GM19468 (cell line): ENCODE measurements around the gene CAMTA1.

Source experiments
- ATAC-seq: cut with Tn5 transposase; IDR thresholded peaks from one replicate; pipeline ENCODE4 v1.9.1; 2021; ENCODE audit warnings: mild to moderate bottlenecking, moderate library complexity, moderate number of reproducible peaks; ENCODE audit not compliant: unreplicated experiment; ENCODE audit errors: extremely low read depth

Gene CAMTA1

GRCh38 chr1:7560128-7560527, 774.9 kb downstream of the CAMTA1 start:
- ATAC-seq: no peak

GRCh38 chr1:7560601-7561181, 775.4 kb downstream of the CAMTA1 start:
- ATAC-seq: no peak

GRCh38 chr1:7561331-7561921, 776.2 kb downstream of the CAMTA1 start:
- ATAC-seq: no peak

- ATAC-seq: no peak
Measured at GRCh38 chr1:7561936-7562728, 776.9 kb downstream of the CAMTA1 start.

GRCh38 chr1:7562729-7563605, 777.7 kb downstream of the CAMTA1 start:
- ATAC-seq: no peak

GRCh38 chr1:7564137-7564536, 778.9 kb downstream of the CAMTA1 start:
- ATAC-seq: no peak

- no peak for ATAC-seq
Measured at GRCh38 chr1:7565099-7565750, 780.0 kb downstream of the CAMTA1 start.

GRCh38 chr1:7566417-7567375, 781.4 kb downstream of the CAMTA1 start:
- no peak for ATAC-seq

- ATAC-seq: no peak
Measured at GRCh38 chr1:7567376-7567775, 782.1 kb downstream of the CAMTA1 start.

GRCh38 chr1:7568053-7568452, 782.8 kb downstream of the CAMTA1 start:
- ATAC-seq: no peak

GRCh38 chr1:7568901-7569524, 783.8 kb downstream of the CAMTA1 start:
- ATAC-seq: no peak

GRCh38 chr1:7570311-7570710, 785.1 kb downstream of the CAMTA1 start:
- ATAC-seq: no peak

- ATAC-seq: no peak
Measured at GRCh38 chr1:7572654-7573152, 787.4 kb downstream of the CAMTA1 start.

GRCh38 chr1:7573481-7573880, 788.2 kb downstream of the CAMTA1 start:
- no peak for ATAC-seq

GRCh38 chr1:7574121-7575040, 789.1 kb downstream of the CAMTA1 start:
- ATAC-seq: no peak

GRCh38 chr1:7575041-7575400, 789.8 kb downstream of the CAMTA1 start:
- ATAC-seq: no peak

GRCh38 chr1:7576946-7577657, 791.8 kb downstream of the CAMTA1 start:
- no peak for ATAC-seq
